Measurements from ENCODE around the gene TGFB1I1.
"Not testable (repeated sequence)": the region's sequence is repeated elsewhere in the genome, so short reads cannot be mapped to it uniquely, and the experiment has no call there.

The TGFB1I1 gene

DNA sequence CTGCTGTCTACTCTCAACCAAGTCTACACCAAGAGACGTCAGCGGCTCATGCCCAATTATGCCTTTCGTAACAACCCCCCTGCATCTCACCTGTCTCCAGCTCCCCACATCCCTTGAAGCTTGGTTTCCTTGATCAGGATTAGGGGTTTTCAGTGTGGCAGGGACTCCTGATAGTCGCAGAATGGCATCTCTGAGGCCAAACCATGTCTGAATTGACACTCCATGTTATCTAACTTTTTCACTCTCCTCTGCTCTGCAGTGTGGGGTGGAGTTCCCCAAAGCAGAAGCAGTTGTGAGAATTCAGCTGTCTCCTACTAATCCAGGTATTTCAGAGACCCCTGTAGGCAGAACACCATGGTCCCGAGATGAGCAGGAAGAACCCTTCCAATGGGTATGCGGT, 50.1 kb downstream of the TGFB1I1 start:
- Histone ChIP-seq H3K4me1 (ENCODE audit: control insufficient read depth, insufficient read depth, low read depth, low read length) (no peaks in the 10 kb centered on the region), H3K27ac (ENCODE audit: low read length, poor library complexity, severe bottlenecking) (no peak overlapping the region), H3K23ac (ENCODE audit: low read length in 2 of 2) (no peak overlapping the region), H3K18ac (ENCODE audit: low read depth in 1 of 2, low read length in 2 of 2) (no peak overlapping the region), H4K8ac (ENCODE audit: low read length) (no peak overlapping the region), H2AFZ (ENCODE audit: low read depth, low read length) (no peak overlapping the region), H4K91ac (ENCODE audit: low read length) (no peak overlapping the region), H3K9me3 (ENCODE audit: control insufficient read depth, low read length) (no peaks in the 10 kb centered on the region), H3K14ac (ENCODE audit: low read length in 2 of 2) (no peak overlapping the region), H3K9ac (ENCODE audit: low read length) (no peak overlapping the region), H3K4me3 (ENCODE audit: insufficient read depth in 1 of 2, low read depth in 1 of 2, low read length in 2 of 2) (no peak overlapping the region), H2BK5ac (ENCODE audit: low read depth, low read length, poor library complexity, severe bottlenecking) (no peak overlapping the region), H3K4ac (ENCODE audit: low read depth in 1 of 2, low read length in 2 of 2) (no peak overlapping the region), H3K36me3 (ENCODE audit: control insufficient read depth in 1 of 2, insufficient read depth in 2 of 2, low read depth in 1 of 2, low read length in 2 of 2) (no peaks in the 10 kb centered on the region), H2BK12ac (ENCODE audit: low read length in 2 of 2) (no peak overlapping the region), H3K79me1 (replicated peaks; ENCODE audit: low read length, poor library complexity, severe bottlenecking) (no peaks in the 10 kb centered on the region), H3K27me3 (ENCODE audit: control insufficient read depth in 1 of 2, insufficient read depth in 1 of 2, low read length in 2 of 2) (peaks cover 0 to 2% of the 10 kb centered on the region in 2 experiments), H2BK15ac (ENCODE audit: low read depth, poor library complexity, severe bottlenecking) (no peak overlapping the region), H3K4me2 (ENCODE audit: low read length, poor library complexity, severe bottlenecking) (no peak overlapping the region), H2AK5ac (ENCODE audit: low read length, severe bottlenecking) (no peak overlapping the region), H2BK120ac (ENCODE audit: low read depth, low read length) (no peak overlapping the region)
- DNase-seq = no peak
- 87% methylated on average over 3 of the region's 6 CpGs for WGBS

DNA sequence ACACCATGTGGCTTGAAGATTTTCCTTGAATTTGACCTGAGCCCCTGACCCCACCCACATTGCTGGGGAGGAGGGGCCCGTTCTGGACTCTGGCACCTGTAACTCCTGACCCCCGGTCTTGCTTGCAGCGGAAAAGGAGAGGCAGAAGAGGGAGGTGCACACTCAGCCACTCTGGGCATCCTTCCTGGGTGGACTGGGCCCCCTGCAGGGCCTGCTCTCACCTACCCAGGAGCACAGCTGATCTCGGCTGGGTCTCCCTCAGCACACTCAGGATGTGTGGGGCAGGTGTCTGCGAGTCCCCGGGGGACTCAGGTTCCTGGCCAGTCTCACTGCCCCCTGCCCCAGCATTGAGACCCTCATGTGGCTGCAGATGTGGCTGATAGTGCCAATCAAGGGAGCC, 51.8 kb downstream of the TGFB1I1 start:
- WGBS = no CpG with 5 or more reads among the region's 6 CpGs
- peaks cover 14 to 15% of the 10 kb centered on the region in 2 experiments for H3K27me3 ChIP-seq (ENCODE audit: control insufficient read depth in 1 of 2, insufficient read depth in 1 of 2, low read length in 2 of 2)
- H2BK12ac ChIP-seq (ENCODE audit: low read length in 2 of 2); H2BK15ac ChIP-seq (ENCODE audit: low read depth, poor library complexity, severe bottlenecking); H3K4me1 ChIP-seq (ENCODE audit: control insufficient read depth, insufficient read depth, low read depth, low read length); H3K23ac ChIP-seq (ENCODE audit: low read length in 2 of 2); H3K9me3 ChIP-seq (ENCODE audit: control insufficient read depth, low read length); H4K8ac ChIP-seq (ENCODE audit: low read length); H3K4me3 ChIP-seq (ENCODE audit: insufficient read depth in 1 of 2, low read depth in 1 of 2, low read length in 2 of 2); H2AFZ ChIP-seq (ENCODE audit: low read depth, low read length); H3K36me3 ChIP-seq (ENCODE audit: control insufficient read depth in 1 of 2, insufficient read depth in 2 of 2, low read depth in 1 of 2, low read length in 2 of 2); H2AK5ac ChIP-seq (ENCODE audit: low read length, severe bottlenecking); H3K79me1 ChIP-seq (replicated peaks; ENCODE audit: low read length, poor library complexity, severe bottlenecking); H3K27ac ChIP-seq (ENCODE audit: low read length, poor library complexity, severe bottlenecking); DNase-seq; H2BK5ac ChIP-seq (ENCODE audit: low read depth, low read length, poor library complexity, severe bottlenecking); H2BK120ac ChIP-seq (ENCODE audit: low read depth, low read length); H3K4ac ChIP-seq (ENCODE audit: low read depth in 1 of 2, low read length in 2 of 2); H3K9ac ChIP-seq (ENCODE audit: low read length); H4K91ac ChIP-seq (ENCODE audit: low read length); H3K18ac ChIP-seq (ENCODE audit: low read depth in 1 of 2, low read length in 2 of 2); H3K4me2 ChIP-seq (ENCODE audit: low read length, poor library complexity, severe bottlenecking); H3K14ac ChIP-seq (ENCODE audit: low read length in 2 of 2): not testable (repeated sequence)

GRCh38 chr16:31525113-31525512, 53.2 kb downstream of the TGFB1I1 start:
- no peak overlapping the region for H3K14ac ChIP-seq (ENCODE audit: low read length in 2 of 2)
- H2BK15ac ChIP-seq (ENCODE audit: low read depth, poor library complexity, severe bottlenecking) = no peak overlapping the region
- no peak overlapping the region for H3K18ac ChIP-seq (ENCODE audit: low read depth in 1 of 2, low read length in 2 of 2)
- H4K8ac ChIP-seq (ENCODE audit: low read length) = no peak overlapping the region
- H3K4me1 ChIP-seq (ENCODE audit: control insufficient read depth, insufficient read depth, low read depth, low read length) = no peaks in the 10 kb centered on the region
- H3K27me3 ChIP-seq (ENCODE audit: control insufficient read depth in 1 of 2, insufficient read depth in 1 of 2, low read length in 2 of 2) = peaks cover 26 to 27% of the 10 kb centered on the region in 2 experiments
- no peak for DNase-seq
- no peak overlapping the region for H2BK12ac ChIP-seq (ENCODE audit: low read length in 2 of 2)
- H3K4me2 ChIP-seq (ENCODE audit: low read length, poor library complexity, severe bottlenecking) = no peak overlapping the region
- no peak overlapping the region for H3K9ac ChIP-seq (ENCODE audit: low read length)
- no peak overlapping the region for H3K4me3 ChIP-seq (ENCODE audit: insufficient read depth in 1 of 2, low read depth in 1 of 2, low read length in 2 of 2)
- WGBS = 90% methylated on average over 3 of the region's 3 CpGs
- no peaks in the 10 kb centered on the region for H3K36me3 ChIP-seq (ENCODE audit: control insufficient read depth in 1 of 2, insufficient read depth in 2 of 2, low read depth in 1 of 2, low read length in 2 of 2)
- no peak overlapping the region for H2AFZ ChIP-seq (ENCODE audit: low read depth, low read length)
- H2BK5ac ChIP-seq (ENCODE audit: low read depth, low read length, poor library complexity, severe bottlenecking) = no peak overlapping the region
- H3K27ac ChIP-seq (ENCODE audit: low read length, poor library complexity, severe bottlenecking) = no peak overlapping the region
- no peak overlapping the region for H2BK120ac ChIP-seq (ENCODE audit: low read depth, low read length)
- no peak overlapping the region for H2AK5ac ChIP-seq (ENCODE audit: low read length, severe bottlenecking)
- H3K23ac ChIP-seq (ENCODE audit: low read length in 2 of 2) = no peak overlapping the region
- peaks cover 3% of the 10 kb centered on the region for H3K9me3 ChIP-seq (ENCODE audit: control insufficient read depth, low read length)
- H3K79me1 ChIP-seq (replicated peaks; ENCODE audit: low read length, poor library complexity, severe bottlenecking) = no peaks in the 10 kb centered on the region
- H4K91ac ChIP-seq (ENCODE audit: low read length) = no peak overlapping the region
- no peak overlapping the region for H3K4ac ChIP-seq (ENCODE audit: low read depth in 1 of 2, low read length in 2 of 2)
